NCI-H1048 (cell line): ENCODE results near the gene RPS19.

Experiments
- DNase-seq: peaks from one replicate; lab custom pipeline; 2025; lab: John Stamatoyannopoulos, UW

Gene RPS19

DNA sequence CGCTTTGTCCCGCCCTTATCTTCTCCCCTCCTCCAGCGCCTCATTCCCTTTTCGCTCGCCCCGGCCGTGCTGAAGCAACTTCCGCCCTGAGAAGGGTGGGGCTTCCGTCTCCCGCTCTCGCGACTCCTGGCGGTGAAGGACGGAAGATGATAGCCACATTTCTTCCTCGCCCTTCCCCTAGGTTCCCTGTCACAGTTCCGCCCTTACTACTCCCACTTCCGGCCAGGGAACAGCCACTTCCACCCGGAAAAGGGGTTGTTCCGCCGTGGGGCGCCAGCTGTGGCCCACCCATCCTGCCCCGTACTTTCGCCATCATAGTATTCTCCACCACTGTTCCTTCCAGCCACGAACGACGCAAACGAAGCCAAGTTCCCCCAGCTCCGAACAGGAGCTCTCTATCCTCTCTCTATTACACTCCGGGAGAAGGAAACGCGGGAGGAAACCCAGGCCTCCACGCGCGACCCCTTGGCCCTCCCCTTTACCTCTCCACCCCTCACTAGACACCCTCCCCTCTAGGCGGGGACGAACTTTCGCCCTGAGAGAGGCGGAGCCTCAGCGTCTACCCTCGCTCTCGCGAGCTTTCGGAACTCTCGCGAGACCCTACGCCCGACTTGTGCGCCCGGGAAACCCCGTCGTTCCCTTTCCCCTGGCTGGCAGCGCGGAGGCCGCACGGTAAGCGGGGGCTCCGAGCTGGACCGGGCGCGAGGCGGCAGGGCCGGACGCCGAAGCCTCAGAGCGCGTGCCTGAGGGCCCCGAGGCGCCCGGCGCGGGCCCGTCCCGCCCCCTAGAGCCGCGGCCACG lies at the start of gene RPS19:
TSS of gene RPS19 (plus strand) at position 638 of the 801 bp plus-strand sequence. CDS start 520 bp downstream, outside the sequence.
- DNase-seq: peak; percentile 91

DNA sequence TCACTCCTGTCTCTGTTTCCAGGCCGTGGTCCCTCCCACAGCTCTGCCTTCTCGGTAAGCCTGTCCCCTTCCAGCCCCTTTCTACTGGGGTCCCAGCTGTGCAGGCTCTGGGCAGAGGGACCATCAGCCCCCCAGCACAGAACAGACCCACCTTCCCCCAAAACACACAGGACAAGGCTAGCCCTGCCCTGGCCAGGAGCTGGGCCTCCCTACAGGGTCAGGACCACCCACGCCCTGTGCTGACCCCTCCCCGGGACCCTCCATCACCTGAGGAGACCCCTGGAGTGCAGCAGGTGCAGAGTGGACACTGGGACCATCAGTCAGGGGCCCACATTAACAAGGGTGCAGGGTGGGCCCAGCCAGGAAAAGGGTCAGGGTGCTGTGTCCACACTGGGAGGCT lies 49.8 kb upstream of the RPS19 start:
- no peak for DNase-seq

DNA sequence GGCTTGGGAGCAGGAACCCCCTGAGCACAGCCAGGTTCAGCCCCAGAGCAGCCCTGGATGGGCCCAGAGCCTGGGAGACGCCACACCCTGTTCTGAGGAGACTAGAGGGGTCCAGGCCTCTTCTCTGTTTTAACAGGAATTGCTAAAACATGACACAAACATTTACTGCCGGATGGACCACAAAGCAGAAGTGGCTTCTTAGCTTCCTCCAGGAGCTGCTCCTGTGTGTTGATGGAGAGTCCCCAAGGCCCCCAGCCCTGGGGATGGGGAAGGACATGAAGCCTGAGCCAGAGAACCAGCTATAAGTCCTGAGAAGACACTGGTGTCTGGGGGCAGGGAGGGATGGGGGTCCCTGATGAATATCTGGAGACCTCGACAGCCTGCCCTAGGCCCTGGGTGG lies 49.0 kb upstream of the RPS19 start:
- no peak for DNase-seq

DNA sequence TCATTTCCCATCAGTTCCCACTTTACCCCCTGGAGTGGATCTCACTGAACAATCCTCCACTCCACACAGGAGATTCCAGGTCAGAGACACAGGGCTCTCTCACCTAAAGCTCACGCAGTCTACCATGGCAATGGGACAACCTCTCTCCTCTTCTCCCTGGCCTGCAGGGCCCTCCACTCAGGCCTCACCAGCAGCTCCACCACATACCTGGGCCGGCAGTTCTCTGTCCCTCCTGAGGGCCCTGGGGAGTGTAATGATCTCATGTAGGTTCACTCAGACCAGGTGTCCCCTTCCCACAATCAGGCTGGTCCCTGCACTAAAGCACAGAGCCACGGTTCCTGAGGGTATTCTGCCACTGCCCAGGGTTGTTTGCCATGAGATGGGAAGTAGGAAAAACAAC lies 48.1 kb upstream of the RPS19 start:
- DNase-seq: no peak

DNA sequence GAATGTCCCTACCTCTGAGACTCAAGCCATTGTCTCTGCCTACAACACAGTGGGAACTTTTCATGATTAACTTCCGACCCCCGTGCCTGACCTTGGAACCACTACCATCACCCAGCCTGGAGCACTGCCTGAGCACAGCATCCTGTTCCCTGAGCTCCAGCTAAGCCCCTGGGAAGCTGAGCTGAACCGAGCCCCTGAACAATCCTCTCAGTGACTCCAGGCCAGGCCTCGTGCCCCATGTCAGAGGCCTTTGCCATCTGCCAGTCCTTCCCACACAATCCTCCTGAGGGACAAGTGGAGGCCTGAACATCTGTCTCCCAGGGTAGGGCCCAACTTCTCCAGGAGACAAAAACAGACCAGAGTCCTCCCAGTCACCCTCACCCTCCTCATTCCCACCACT lies 46.1 kb upstream of the RPS19 start:
- no peak for DNase-seq

DNA sequence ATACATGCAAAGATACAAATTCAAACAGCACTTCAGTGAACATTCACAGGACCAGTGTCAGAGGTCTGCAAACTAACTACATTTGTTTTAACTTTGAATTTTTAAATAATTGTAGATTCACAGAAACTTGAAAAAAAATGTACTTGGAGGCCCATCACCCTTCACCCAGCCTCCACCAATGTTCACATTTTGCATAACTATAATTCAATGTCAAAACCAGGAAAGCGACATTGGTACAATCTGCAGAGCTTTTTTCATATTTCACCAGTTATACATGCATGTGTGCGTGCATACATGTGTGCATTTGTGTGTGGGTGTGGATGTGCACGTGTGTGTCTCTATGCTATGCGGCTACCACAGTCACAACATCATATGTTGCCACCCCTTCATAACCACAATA lies 44.8 kb upstream of the RPS19 start:
- DNase-seq: no peak

DNA sequence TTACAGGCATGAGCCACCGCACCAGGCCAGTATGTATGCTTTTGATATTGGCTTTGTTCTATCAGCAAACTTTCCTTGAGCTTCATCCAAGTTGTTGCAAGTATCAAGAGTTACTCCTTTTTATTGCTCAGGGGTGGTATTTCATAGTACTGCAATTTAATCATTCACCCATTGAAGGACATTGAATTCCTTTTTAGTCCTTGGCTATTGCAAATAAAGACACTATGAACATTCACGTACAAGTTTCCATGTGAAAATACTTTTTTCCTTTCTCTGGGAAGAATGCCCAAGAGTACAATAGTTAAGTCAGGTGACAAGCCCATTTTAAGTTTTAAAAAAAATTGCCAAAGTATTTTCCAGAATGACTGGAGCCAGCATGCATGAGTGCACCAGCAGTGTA lies 43.3 kb upstream of the RPS19 start:
- DNase-seq: no peak

DNA sequence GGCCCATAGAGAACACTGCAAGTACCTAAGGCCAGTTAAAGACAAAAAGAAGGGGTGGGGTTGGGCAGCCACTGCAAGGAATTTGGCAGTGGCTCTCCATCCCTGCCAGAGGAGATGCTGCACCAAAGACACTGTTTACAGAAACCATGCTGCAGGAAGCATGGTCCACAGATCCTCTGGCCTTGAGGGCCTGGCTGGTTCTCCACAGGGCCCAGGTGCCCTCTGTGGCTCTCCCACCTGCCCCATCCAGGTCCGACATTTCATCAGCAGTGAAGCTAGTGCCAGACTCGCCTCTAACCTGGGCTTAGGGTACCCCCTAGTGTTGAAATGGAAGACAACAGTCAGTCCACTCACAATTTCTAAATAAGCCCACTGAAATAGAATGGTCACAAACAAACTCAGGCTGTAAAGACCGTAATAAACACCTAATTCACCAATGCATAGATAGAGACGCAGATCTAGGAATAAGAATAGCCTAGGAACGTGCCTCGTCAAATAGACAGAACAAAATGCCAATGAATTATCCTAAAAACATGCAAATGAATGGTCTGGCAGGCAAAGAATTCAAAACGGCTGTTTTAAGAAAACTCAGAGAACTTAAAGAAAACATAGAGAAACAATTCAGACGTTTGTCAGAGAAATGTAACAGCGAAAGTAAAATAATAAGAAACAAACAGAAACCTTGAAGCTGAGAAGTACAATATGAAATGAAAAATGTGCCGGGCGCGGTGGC lies 38.9 kb upstream of the RPS19 start:
- DNase-seq: no peak

DNA sequence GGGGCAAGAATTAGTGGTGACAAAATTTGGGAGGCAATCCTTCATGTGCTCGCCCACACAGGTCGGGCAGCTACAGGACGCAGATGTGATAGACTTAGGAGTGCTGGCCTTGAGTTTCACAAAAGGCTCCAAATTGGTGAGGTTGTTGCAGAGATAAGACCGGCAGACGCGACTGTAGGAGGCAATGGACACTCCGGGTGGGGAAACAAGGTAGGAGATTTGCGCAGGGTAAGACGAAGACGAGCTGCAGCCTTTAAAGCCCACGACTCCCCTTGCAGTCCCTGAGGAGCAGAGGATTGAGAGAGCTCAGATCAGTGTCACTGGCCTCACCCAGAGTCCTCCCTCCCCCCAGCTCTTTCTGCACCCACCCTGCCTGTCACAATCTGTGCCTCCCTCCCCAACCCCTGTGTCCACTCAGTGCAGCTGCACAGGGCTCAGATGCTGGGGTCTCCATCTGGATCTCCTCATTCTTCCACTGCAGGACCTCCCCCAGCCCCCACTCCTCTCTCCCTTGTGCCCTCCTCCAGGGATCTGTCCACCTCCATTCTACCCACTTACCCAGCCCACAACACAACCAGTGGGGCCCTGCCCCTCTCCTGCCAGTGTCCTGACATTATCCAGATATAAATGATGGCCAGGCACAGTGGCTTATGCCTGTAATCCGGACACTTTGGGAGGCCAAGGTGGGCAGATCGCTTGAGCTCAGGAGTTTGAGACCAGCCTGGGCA lies 21.9 kb upstream of the RPS19 start:
- DNase-seq: no peak

DNA sequence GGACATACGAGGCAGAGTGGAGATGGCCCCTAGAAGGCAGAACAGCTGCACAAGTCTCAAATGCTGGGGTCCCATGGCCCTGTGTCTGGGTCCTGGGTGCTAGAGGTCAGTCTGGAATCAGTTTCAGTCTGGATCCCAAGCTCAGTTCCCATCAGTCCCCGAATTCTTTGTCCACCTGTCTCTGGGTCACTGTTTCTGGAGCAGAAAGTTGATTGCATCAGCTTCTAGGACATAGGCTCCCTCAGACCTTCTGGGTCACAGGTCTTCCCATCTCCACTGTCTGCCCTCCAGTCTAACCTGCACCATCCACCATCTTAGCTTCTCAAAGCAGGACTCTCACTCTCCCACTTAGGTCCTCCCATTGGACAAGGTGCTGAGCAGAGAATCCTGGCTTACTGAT lies 20.8 kb upstream of the RPS19 start:
- DNase-seq: no peak

DNA sequence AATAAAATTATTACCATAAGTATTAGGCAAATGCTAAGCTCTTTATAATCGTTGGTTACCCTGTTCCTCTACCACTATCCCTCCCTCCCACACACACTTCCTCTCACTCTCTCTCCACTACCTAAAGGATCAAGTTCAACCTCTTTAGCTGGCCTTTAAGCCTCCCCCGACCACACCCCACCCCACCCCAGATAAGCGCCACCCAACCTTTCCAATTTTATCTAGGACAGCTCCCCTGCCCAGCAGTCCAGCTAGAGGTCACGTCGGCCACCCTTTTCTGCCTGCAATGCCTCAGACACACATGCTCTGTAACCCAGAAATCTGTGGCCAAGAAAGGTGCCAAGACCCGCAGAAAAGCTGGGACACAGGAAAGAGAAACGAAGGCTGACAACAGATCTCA lies 16.7 kb upstream of the RPS19 start:
- DNase-seq: no peak

DNA sequence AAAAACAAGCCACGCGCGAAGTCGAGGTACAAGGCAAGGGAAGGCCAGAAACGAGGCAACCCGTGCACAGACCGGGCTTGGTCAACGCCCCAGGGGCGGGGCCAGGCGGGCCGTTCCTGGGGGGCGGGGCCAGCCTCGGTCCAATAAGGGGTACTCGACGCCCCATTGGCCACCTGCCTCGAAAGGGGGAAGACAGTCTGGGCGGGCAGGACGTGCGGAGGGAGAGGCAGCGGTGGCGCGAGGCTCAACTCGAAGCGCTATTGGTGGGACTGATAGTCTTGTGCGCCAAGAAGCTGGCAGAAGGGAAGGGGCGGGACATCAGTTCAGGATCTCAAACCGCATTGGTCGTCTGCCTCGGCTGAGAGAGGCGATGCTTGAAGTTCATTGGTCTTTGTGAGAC lies 15.5 kb upstream of the RPS19 start, which contains the start of gene LYPD4:
TSS of gene LYPD4 (minus strand) at position 83 of the 400 bp plus-strand sequence. CDS start 5,398 bp downstream, outside the sequence.
- no peak for DNase-seq

DNA sequence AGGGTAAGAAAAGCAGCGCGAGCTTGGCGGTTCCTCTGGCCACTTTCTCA lies 15.2 kb upstream of the RPS19 start, which contains the start of gene DMRTC2:
TSS of gene DMRTC2 (plus strand) at position 42 of the 50 bp plus-strand sequence. CDS start 2,387 bp downstream, outside the sequence.
- DNase-seq: no peak

DNA sequence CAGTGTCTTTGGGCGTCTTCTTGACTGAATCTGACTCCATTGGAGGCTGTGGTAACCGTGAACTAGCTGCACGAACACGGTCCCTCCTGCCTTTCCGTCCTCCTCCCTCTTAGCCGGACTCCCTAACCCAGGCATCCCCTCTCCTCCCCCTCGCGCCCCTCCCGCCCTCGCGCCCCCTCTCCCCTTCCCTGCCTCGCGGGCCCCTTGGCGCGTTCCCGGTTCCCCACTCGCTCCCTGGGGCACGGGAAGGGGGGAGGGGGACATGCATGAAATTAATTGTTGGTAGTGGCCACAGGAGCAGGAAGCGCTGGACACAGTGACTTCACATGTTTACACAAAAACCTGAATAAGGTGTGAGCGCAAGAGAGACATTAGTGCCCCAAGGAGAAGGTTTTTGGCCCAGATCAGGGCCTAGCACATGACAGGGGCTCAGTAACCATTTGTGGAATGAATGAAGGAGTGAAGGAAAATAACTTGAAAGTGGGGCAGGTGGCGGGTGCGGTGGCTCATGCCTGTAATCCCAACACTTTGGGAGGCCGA lies 14.9 kb upstream of the RPS19 start:
- DNase-seq: no peak

DNA sequence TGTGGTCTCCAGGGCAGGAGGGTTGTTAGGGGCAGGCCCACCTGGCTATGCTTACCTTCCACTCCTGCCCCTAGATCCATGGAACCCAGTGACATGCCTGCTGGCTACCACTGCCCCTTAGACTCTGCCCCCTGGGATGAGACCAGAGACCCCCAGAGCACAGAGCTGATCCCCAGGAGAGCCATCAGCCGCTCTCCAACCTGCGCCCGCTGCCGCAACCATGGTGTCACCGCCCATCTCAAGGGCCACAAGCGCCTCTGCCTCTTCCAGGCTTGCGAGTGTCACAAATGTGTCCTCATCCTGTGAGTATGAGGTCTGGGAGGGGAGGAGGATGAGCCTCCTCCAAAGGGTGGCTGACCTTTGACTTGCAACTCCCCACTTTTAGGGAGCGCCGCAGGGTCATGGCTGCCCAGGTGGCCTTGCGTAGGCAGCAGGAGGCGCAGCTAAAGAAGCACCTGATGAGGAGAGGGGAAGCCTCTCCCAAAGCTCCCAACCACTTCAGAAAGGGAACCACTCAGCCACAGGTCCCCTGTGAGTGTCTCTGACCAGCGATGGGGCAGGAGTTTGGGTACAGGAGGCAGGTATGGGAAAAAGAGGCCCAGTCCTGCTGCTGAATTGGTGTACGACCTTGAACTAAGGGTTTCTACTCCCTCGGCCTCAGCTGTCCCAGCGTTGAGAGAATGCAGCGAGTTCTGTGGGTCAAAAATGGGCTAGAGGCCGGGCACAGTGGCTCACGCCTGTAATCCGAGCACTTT lies 12.5 kb upstream of the RPS19 start:
- no peak for DNase-seq

DNA sequence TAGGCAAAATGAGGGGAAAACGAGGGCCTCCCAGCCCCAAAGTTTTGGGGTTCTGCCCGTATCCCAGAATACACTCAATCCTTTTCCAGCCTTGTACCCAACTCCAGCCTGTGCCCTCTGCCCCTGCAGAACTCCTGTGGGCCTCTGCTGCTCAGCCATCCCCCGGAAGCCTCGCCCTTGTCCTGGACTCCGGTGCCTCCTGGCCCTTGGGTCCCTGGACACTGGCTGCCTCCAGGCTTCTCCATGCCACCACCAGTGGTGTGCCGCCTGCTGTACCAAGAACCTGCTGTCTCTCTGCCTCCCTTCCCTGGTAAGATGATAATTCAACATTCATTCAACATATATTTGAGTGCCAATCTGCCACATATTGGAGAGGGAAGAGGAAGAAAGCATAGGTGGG lies 11.4 kb upstream of the RPS19 start:
- no peak for DNase-seq

DNA sequence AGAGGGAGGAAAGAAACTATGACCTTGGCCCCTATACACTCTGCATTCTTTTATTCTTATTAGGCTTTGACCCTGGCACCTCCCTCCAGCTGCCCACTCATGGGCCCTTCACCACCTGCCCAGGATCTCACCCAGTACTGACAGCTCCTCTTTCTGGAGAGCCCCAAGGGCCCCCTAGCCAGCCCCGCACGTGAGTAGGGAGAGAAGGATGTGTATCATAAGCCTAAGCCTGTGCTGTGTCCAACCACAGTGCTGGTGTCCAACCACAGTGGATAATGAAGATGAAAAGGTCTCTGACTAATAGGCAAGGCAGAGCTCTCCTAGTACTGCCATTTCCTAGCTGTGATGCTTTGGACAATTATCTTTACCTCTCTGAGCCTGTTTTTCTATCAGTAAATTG lies 11.0 kb upstream of the RPS19 start:
- no peak for DNase-seq

DNA sequence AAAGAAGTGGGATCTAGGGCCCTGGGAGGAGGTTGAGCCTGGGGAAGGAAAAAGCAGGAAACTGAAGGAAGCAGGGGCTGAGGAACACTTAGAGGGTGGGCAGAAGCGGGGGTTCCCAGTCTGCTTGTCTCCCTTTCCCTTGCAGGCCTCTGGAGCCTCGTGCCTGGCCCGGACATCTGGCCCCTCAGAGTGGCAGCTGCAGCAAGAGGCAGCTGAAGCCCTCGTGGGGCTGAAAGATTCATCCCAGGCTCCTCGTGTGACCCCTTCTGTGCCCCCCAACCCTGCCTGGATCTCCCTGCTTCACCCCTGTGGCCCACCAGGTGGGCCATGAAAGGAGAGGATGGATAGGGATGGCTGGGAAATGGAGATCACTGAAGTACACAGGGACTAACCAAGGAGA lies 9.7 kb upstream of the RPS19 start:
- no peak for DNase-seq

DNA sequence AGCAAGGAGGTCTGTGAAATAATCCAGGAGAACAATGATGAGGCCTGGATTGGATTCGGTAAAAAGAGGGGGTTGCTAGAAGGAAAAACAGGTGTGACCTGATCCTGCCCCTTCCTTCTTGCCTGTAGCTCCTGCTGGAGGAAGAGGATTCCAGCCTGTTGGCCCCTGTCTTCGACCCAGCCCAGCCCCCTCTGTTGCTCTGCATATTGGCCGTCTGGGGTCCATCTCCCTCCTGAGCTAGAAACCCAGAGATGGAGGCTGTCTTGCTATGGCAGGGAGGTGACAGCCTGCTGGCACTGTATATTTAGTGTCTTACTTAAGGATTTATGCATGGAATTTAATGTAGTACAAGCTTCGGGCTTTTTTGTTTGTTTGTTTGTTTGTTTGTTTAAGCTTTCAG lies 8.6 kb upstream of the RPS19 start:
- no peak for DNase-seq

DNA sequence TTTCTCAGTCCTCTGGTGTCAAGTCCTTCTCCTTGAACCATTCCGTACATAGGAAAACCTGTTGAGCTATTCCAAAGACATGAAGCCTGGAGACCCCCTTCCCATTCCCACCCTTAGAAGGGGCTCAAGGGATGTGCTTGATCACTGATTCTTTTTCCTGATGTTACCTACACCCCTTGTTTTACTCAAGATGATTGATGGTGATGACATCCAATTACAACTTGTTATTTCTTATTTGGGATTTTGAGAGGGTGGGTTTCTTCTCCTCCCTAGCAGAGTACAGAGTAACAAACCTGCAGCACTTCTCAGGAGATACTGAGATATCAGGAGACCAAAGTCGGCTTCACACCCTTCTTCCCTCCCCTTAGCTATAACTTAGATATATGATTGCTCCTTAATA lies 6.7 kb upstream of the RPS19 start:
- DNase-seq: no peak

DNA sequence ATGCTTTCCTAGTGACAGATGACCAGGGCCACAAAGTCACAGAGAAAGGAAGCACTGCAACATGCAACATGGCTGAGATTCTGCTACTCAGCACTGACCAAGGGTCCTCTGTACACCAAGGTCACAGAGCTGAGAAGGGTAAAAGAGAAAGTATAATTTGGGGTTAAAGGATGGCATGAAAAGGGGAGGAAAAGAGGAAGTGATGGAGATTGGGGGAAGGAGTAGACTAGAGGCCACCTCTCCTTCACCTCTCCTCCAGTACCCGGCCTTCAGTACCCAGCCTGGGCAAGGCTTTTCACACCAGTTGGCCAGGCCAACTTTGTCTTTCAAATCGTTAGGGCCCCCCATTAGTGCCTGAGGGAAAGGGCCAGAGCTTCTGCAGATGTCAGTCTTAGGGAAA lies 6.3 kb upstream of the RPS19 start:
- DNase-seq: no peak

DNA sequence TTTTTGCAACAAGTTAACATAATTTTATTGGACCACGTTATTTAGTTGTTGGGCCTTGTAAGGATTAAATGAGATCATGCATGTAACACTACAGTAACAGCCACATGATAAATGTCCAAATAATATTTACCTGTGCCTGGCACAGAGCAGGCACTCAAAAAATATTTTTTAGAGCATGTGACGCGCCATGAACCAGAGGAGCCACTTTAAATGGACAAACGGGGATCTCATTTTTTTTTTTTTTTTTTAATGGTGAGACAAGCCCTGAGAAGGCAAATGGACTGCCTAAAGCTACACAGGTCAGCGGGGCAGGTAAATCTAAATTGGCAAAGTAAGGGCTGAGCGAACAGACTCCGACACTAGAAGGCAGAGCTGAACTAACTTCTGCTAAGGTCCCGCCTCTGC lies 840 bp upstream of the RPS19 start:
- no peak for DNase-seq
